Activated CD8-positive, alpha-beta memory T cell treated with anti-CD3 and anti-CD28 coated beads for 24 hours (primary cell): ENCODE results near the gene TOPAZ1.
"Not testable (repeated sequence)": the region's sequence is repeated elsewhere in the genome, so short reads cannot be mapped to it uniquely, and the experiment has no call there.

ENCODE experiments used
- DNase-seq: peaks from one replicate; pipeline ENCODE4 v3.0.0-alpha.2; 2020

TOPAZ1 gene

DNA sequence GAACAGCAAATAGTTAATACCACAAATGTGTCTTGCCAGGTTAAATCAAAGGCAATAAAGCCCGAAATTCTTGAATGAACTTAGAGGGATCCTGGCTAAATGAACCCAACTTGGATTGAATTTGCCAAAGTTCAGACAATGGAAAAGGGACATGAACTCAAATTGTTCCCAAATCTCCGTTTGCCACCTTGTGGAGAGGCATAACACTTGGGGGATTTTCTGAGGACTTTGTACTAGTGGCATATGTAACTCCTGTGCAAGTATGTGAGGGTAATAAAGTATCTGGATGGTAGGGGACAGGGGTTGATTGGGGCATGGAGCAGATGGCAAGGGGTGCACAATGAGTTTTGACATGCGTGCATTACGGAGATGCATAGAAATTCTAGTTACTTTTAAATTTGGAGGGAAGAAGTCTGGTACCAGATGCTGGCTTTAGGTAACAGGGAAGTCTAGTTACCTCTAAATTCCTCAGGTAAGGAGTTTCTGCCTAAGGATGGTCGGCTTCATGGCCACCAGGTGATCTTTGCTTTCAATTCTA, 95.6 kb downstream of the TOPAZ1 start:
- DNase-seq: no peak

GRCh38 chr3:44338010-44338827, 96.5 kb downstream of the TOPAZ1 start, which contains the start of gene TCAIM:
Gene TCAIM, plus strand, starts transcription at chr3:44338766. Its CDS starts 16,017 bp downstream, at chr3:44354783.
- DNase-seq: peak; percentile 99

- no peak for DNase-seq
Measured at GRCh38 chr3:44338828-44339127, 97.1 kb downstream of the TOPAZ1 start.

DNA sequence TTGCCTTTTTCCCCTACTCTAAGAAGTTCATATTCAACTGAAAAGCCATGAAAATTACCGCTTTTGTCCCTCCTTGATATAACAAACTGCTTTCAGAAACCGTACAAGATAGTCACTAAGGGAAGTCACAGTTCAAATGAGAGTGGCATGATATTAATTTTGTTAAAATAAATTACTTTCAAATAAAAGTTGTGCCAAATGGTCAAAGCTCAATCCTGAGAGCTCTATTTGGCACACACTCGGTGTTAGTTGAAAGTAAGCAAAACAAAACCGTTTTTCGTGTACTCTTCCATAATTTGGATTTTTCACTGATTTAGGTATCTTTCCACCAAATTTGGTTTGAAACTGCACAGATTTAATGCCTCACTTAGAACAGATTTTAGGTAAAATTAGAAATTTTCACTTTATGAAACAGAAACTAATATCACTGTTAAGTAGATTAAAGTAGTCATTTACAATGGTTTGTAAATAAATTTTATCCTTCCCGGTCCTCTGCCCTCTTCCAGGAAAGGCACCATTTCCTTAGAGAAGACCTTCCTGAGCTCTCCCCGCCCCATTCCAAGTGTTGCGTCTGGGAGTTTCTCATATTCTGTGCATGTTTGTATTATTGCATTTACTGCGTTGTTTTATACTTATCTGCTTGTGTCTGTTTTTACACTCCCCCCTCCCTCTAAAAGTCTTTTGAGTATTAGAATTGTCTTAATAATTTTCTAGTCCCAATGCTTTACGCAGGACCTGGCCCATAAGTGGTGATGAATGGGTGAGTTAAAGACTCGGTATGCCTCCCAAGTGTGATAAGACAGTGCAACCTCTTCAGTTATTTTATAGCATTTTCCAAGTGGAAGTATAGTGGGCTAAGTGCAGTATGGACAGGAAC, 97.7 kb downstream of the TOPAZ1 start:
- no peak for DNase-seq

- DNase-seq: no peak
Measured at GRCh38 chr3:44340058-44340395, 98.3 kb downstream of the TOPAZ1 start.

DNA sequence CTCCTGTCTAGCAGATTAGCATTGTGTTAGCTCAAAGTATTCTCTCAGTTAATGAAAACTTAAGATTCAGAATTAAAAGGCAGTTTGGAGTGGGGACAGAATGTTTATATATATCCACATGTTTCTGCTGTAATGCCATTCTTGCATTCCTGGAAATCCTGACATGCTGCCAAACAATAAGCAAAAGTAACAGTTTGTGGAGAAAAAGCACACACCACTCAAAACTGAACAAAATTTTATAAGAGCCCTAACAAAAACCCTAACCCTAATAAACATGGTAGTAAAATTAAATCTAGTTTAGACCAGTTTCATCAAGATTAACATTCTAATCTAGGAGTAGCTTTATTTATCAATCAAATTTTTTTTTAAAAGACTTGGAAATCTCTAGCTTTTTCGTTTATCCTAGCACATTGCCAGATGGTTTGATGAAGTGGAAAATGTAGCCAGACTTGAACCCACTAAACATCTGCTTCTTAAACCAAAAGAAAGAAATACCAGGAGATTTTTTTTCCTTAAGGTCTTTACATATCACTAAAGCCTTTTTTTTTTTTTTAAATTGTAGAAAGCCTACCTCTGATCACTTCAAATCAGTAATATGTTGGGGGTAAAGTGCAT, 100.6 kb downstream of the TOPAZ1 start:
- no peak for DNase-seq

DNA sequence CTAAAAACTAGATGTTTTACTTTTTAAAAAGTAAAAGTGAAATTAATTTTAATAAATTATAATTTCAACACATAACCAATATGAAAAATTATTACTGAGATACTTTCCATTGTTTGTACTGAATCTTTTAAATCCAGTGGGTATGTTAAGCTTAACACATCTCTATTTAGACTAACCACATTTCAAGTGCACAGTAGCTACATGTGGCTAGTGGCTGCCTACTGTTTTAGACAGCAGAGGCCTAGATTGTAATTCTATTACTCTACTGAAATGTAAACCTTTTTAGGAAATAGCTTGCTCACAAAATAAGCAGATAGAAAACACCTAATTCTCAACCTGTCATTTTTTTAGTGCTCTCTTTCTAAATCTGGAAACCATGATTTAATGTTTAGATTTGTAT, 101.7 kb downstream of the TOPAZ1 start:
- DNase-seq: no peak

DNA sequence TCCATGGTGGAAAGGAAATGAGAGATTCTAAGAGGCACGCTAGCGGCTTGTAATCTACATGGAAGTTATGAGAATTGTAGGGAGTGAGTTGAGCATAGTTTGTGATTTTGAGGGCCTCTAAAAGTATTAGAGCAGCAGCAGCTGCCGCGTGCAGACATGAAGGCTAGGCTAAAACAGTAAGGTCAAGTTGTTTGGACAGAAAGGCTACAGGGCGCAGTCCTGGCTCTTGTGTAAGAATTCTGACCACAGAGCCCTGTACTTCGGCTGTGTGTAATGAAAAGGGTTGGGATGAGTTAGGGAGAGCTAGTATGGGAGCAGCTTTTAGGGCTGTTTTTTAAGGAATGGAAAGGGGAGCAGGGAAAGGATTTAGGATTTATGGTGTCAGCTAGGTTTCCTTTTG, 104.9 kb downstream of the TOPAZ1 start:
- DNase-seq: not testable (repeated sequence)

GRCh38 chr3:44348993-44349392, 107.3 kb downstream of the TOPAZ1 start:
- DNase-seq: no peak

DNA sequence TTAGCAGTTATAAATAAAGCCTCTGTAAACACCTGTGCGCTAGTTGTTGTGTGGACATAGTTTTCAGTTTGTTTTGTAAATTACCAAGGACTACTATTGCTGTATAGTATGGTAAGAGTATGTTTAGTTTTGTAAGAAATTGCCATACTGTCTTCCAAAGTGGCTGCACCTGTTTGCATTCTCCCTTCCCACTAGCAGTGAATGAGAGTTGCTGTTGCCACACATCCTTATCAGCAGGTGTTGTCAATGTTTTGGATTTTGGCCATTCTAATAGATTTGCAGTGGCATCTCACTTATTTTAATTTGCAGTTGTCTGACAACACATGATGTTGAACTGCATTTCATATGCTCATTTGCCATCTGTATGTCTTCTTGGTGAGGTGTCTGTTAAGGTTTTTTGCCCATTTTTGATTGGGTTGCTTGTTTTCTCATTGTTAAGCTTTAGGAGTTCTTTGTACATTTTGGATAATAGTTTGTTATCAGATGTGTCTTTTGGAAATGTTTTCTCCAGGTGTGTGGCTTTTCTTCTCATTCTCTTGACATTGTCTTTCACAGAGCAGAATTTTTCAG, 111.8 kb downstream of the TOPAZ1 start:
- no peak for DNase-seq

DNA sequence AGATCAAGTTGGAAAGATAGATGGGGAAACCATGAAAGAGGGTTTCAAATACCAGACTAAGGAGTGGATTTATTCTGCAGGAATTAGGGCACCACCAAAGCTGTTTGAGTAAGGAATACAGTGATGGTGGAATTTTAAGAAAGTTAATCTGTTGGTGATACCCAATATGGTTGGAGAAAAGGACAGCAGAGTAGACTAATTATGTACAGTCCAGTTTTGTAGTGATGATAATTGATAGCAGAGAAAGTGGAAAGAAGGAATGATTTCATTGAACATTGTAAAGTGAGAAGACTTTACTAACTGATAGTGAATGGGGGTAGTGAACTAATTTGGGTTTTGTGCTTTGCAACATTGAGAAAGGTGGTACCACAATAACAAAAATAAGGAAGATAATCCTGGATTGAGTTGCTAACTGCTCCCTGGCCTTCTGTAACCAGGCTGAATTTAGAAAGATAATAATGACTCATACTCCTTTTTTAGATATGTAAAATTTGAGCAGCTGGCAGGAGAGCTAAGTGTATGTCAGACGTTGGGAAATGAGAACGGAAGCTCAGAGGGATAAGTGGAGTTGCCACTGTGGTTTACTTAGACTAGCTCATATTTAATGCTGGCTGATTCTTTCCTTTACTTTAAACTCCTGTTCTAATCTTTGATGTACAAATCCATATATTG, 113.8 kb downstream of the TOPAZ1 start:
- DNase-seq: no peak

- DNase-seq: no peak
Measured at GRCh38 chr3:44359146-44359751, 117.6 kb downstream of the TOPAZ1 start.

- DNase-seq: no peak
Measured at GRCh38 chr3:44363591-44363990, 121.9 kb downstream of the TOPAZ1 start.

GRCh38 chr3:44365952-44366351, 124.3 kb downstream of the TOPAZ1 start:
- no peak for DNase-seq

- no peak for DNase-seq
Measured at GRCh38 chr3:44375450-44375849, 133.8 kb downstream of the TOPAZ1 start.
